Endodermal cell (in vitro differentiated cells): ENCODE results near the gene UVRAG. TPM values are rescaled to one million over a fixed set of nuclear protein-coding genes. Genes with fewer than 3 reads are reported as not detected.

Experiments used
- DNase-seq: peaks from one replicate; pipeline ENCODE4 v3.0.0-alpha.2; 2017
- H3K27ac ChIP-seq: 2 replicates; pipeline ENCODE4 v1.5.1; 2013; ENCODE audit warnings: mild to moderate bottlenecking, low read depth, low read length, moderate library complexity
- H3K27me3 ChIP-seq: 2 replicates; pipeline ENCODE4 v1.6.1; 2013; ENCODE audit warnings: mild to moderate bottlenecking, low read length, moderate library complexity; ENCODE audit not compliant: insufficient read depth, control insufficient read depth, poor library complexity, severe bottlenecking
- H3K36me3 ChIP-seq: 2 replicates; pipeline ENCODE4 v1.7.0; 2013; ENCODE audit warnings: mild to moderate bottlenecking, low read length, moderate library complexity; ENCODE audit not compliant: control insufficient read depth, insufficient read depth
- H3K4me1 ChIP-seq: one replicate; pipeline ENCODE4 v1.7.0; 2013; ENCODE audit warnings: low read length; ENCODE audit not compliant: control insufficient read depth, insufficient read depth
- H3K4me3 ChIP-seq: 2 replicates; pipeline ENCODE4 v1.5.1; 2013; ENCODE audit warnings: mild to moderate bottlenecking, low read length, moderate library complexity
- H3K9ac ChIP-seq: 2 replicates; pipeline ENCODE4 v1.6.1; 2013; ENCODE audit warnings: mild to moderate bottlenecking, low read length, moderate library complexity; ENCODE audit not compliant: poor library complexity, severe bottlenecking; ENCODE audit errors: extremely low read depth
- H3K9me3 ChIP-seq: 2 replicates; pipeline ENCODE4 v1.6.1; 2013; ENCODE audit warnings: mild to moderate bottlenecking, low read length, moderate library complexity; ENCODE audit not compliant: control insufficient read depth
- H3K27ac Mint-ChIP-seq: 2 replicates; pipeline ENCODE4 v1.8.0; 2020; ENCODE audit warnings: mixed read lengths
- H3K27me3 Mint-ChIP-seq: 2 replicates; pipeline ENCODE4 v1.8.0; 2021; ENCODE audit warnings: mild to moderate bottlenecking, mixed read lengths; ENCODE audit not compliant: insufficient read depth
- H3K36me3 Mint-ChIP-seq: 2 replicates; pipeline ENCODE4 v1.8.0; 2020; ENCODE audit warnings: low read depth, mixed read lengths
- H3K4me1 Mint-ChIP-seq: 2 replicates; pipeline ENCODE4 v1.8.0; 2020; ENCODE audit warnings: mixed read lengths
- H3K4me3 Mint-ChIP-seq: 2 replicates; pipeline ENCODE4 v1.8.0; 2020; ENCODE audit warnings: mild to moderate bottlenecking, moderate library complexity, mixed read lengths
- H3K9me3 Mint-ChIP-seq: 2 replicates; pipeline ENCODE4 v1.8.0; 2020; ENCODE audit warnings: mild to moderate bottlenecking, mixed read lengths
- CTCF ChIP-seq: fragments of 200-600 bp; sonication (generic); conservative IDR thresholded peaks from 2 replicates; pipeline ENCODE4 v1.5.0; 2021; ENCODE audit warnings: antibody characterized with exemption, mild to moderate bottlenecking
- WGBS, 2 experiments: methylation state at CpG; one replicate each; pipeline versions ENCODE4 v1.1.5 to v1.1.7; 2013; ENCODE audit warnings: missing lambda C conversion rate in 2 of 2, mixed read lengths in 1 of 2; ENCODE audit not compliant: insufficient coverage in 1 of 2, insufficient read length in 1 of 2; 5-methylcytosine and 5-hydroxymethylcytosine counted together
- total RNA-seq, 2 donors: library from RNA; stranded (reverse); fragmentation: NEBNext Ultra II Directional in 1 of 2; extraction: Animal tissue kit (Norgen Biotek cat#: 25700) in 1 of 2; gene quantifications; 2 replicates in 1 of 2; 3 replicates in 1 of 2; pipeline ENCODE4 v1.2.1, GENCODE V29; 2021

UVRAG gene
- total RNA-seq, 2 donors from 2014 or later, result 19.7 to 34.9 TPM

GRCh38 chr11:76119779-76120178 is 304.8 kb downstream of the UVRAG start:
- WGBS, 2 experiments, result 93% methylated on average over 3 of the region's 4 CpGs; no CpG with 5 or more reads in 1 of the 2 experiments
- Mint-ChIP-seq H3K27ac (no peak overlapping the region), H3K4me3 (no peak overlapping the region), H3K4me1 (no peaks in the 10 kb centered on the region), H3K9me3 (no peaks in the 10 kb centered on the region), H3K36me3 (peaks cover 11% of the 10 kb centered on the region), H3K27me3 (no peaks in the 10 kb centered on the region)
- Histone ChIP-seq H3K4me1 (peaks cover 14% of the 10 kb centered on the region), H3K9ac (no peak overlapping the region), H3K27me3 (no peaks in the 10 kb centered on the region), H3K9me3 (no peaks in the 10 kb centered on the region), H3K27ac (no peak overlapping the region), H3K4me3 (no peak overlapping the region), H3K36me3 (no peaks in the 10 kb centered on the region)
- no peak for TF ChIP-seq CTCF
- DNase-seq, result no peak

GRCh38 chr11:76120513-76121101 is 305.6 kb downstream of the UVRAG start:
- DNase-seq, result peak; percentile 67

GRCh38 chr11:76123248-76123647 is 308.2 kb downstream of the UVRAG start:
- Mint-ChIP-seq H3K36me3 (peaks cover 20% of the 10 kb centered on the region), H3K9me3 (peaks cover 5% of the 10 kb centered on the region), H3K4me1 (no peaks in the 10 kb centered on the region), H3K27ac (no peak overlapping the region), H3K4me3 (no peak overlapping the region), H3K27me3 (no peaks in the 10 kb centered on the region)
- no peak overlapping the region for H3K27ac ChIP-seq
- H3K4me3 ChIP-seq, result no peak overlapping the region
- no peak overlapping the region for H3K9ac ChIP-seq
- no peak for TF ChIP-seq CTCF
- 86 to 89% methylated on average over 4 of the region's 4 CpGs for WGBS, 2 experiments
- DNase-seq, result no peak
- peaks cover 5% of the 10 kb centered on the region for H3K27me3 ChIP-seq
- H3K4me1 ChIP-seq, result peaks cover 14% of the 10 kb centered on the region
- no peaks in the 10 kb centered on the region for H3K9me3 ChIP-seq
- H3K36me3 ChIP-seq, result no peaks in the 10 kb centered on the region

More at GRCh38 chr11:76120513-76121101, 305.6 kb downstream of the UVRAG start:
- Histone ChIP-seq H3K9me3 (no peaks in the 10 kb centered on the region), H3K4me1 (peaks cover 14% of the 10 kb centered on the region), H3K27me3 (no peaks in the 10 kb centered on the region), H3K36me3 (no peaks in the 10 kb centered on the region), H3K4me3 (peak overlapping the region; percentile 53), H3K27ac (peak overlapping the region; percentile 50), H3K9ac (peak overlapping the region; percentile 37)
- peaks cover 15% of the 10 kb centered on the region for H3K36me3 Mint-ChIP-seq
- TF ChIP-seq CTCF, result no peak
- no peaks in the 10 kb centered on the region for H3K9me3 Mint-ChIP-seq
- no peak overlapping the region for H3K4me3 Mint-ChIP-seq
- no peaks in the 10 kb centered on the region for H3K4me1 Mint-ChIP-seq
- peak overlapping the region; percentile 22 for H3K27ac Mint-ChIP-seq
- no peaks in the 10 kb centered on the region for H3K27me3 Mint-ChIP-seq
- 10 to 28% methylated on average over 5 of the region's 5 CpGs for WGBS, 2 experiments
